HG03095 (cell line): ENCODE data around the gene ATF6.
"Not testable (repeated sequence)": the region's sequence is repeated elsewhere in the genome, so short reads cannot be mapped to it uniquely, and the experiment has no call there.

Source experiments
- ATAC-seq: cut with Tn5 transposase; IDR thresholded peaks from one replicate; pipeline ENCODE4 v1.9.1; 2021; ENCODE audit warnings: moderate library complexity; ENCODE audit not compliant: unreplicated experiment

The ATF6 gene

GRCh38 chr1:161825831-161826230 is 59.7 kb downstream of the ATF6 start:
- no peak for ATAC-seq

- ATAC-seq = no peak
These were observed 60.4 kb downstream of the ATF6 start for GRCh38 chr1:161826478-161826877.

- ATAC-seq = no peak
These were observed 61.7 kb downstream of the ATF6 start for GRCh38 chr1:161827786-161828185.

GRCh38 chr1:161832299-161832907 is 66.3 kb downstream of the ATF6 start:
- ATAC-seq = not testable (repeated sequence)

- ATAC-seq = no peak
These were observed 68.9 kb downstream of the ATF6 start for GRCh38 chr1:161834967-161835550.

- no peak for ATAC-seq
These were observed 69.9 kb downstream of the ATF6 start for GRCh38 chr1:161836018-161836417.

- no peak for ATAC-seq
These were observed 72.2 kb downstream of the ATF6 start for GRCh38 chr1:161838362-161838761.

GRCh38 chr1:161838885-161839284 is 72.8 kb downstream of the ATF6 start:
- no peak for ATAC-seq

- no peak for ATAC-seq
These were observed 73.5 kb downstream of the ATF6 start for GRCh38 chr1:161839591-161839990.

GRCh38 chr1:161840363-161840762 is 74.2 kb downstream of the ATF6 start:
- no peak for ATAC-seq

- ATAC-seq = no peak
These were observed 77.0 kb downstream of the ATF6 start for GRCh38 chr1:161843156-161843555.

- no peak for ATAC-seq
These were observed 78.6 kb downstream of the ATF6 start for GRCh38 chr1:161844696-161845095.

GRCh38 chr1:161848676-161849075 is 82.6 kb downstream of the ATF6 start:
- ATAC-seq = no peak

- ATAC-seq = no peak
These were observed 83.4 kb downstream of the ATF6 start for GRCh38 chr1:161849518-161849917.

- no peak for ATAC-seq
These were observed 89.1 kb downstream of the ATF6 start for GRCh38 chr1:161855260-161855659.

GRCh38 chr1:161858271-161858670 is 92.2 kb downstream of the ATF6 start:
- ATAC-seq = no peak

GRCh38 chr1:161863549-161863948 is 97.4 kb downstream of the ATF6 start:
- no peak for ATAC-seq

- ATAC-seq = no peak
These were observed 98.5 kb downstream of the ATF6 start for GRCh38 chr1:161864577-161864976.

- ATAC-seq = no peak
These were observed 100.1 kb downstream of the ATF6 start for GRCh38 chr1:161866241-161866640.

GRCh38 chr1:161868832-161869231 is 102.7 kb downstream of the ATF6 start:
- no peak for ATAC-seq

GRCh38 chr1:161869291-161869690 is 103.2 kb downstream of the ATF6 start:
- ATAC-seq = no peak

- no peak for ATAC-seq
These were observed 106.4 kb downstream of the ATF6 start for GRCh38 chr1:161872506-161872905.

- ATAC-seq = no peak
These were observed 113.1 kb downstream of the ATF6 start for GRCh38 chr1:161879261-161879660.
